Central memory CD4-positive, alpha-beta T cell (primary cell): ENCODE results near the gene EIF2A.
"Not testable (repeated sequence)": the region's sequence is repeated elsewhere in the genome, so short reads cannot be mapped to it uniquely, and the experiment has no call there.

ENCODE experiments used
- DNase-seq: peaks from one replicate; pipeline ENCODE4 v3.0.0; 2022

The EIF2A gene

GRCh38 chr3:150603153-150603979 is 56.8 kb downstream of the EIF2A start, which contains the start of gene SELENOT:
Gene SELENOT (plus strand): TSS chr3:150603321. CDS start chr3:150603363, 42 bp downstream.
- DNase-seq: peak; percentile 95

DNA sequence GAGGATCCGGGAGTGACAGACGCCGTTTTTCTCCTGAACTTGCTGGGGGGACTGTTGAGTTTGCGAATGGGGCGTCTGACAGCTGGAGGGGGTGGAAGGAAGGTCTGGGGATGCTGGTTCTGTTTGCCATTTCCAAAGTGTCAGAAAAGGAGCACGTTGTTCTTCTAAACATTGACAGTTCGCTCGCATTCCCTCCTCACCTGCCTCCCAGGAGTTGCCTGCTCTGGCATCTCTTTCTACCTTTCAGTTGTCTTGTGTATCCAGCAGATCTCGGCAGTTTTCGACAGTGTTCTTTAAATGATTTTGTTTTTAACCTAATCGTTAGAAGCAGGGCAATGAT is 57.4 kb downstream of the EIF2A start:
- no peak for DNase-seq

- no peak for DNase-seq
Observed at GRCh38 chr3:150605998-150606641, 59.5 kb downstream of the EIF2A start.

- DNase-seq: no peak
Observed at GRCh38 chr3:150607267-150608065, 60.9 kb downstream of the EIF2A start.

DNA sequence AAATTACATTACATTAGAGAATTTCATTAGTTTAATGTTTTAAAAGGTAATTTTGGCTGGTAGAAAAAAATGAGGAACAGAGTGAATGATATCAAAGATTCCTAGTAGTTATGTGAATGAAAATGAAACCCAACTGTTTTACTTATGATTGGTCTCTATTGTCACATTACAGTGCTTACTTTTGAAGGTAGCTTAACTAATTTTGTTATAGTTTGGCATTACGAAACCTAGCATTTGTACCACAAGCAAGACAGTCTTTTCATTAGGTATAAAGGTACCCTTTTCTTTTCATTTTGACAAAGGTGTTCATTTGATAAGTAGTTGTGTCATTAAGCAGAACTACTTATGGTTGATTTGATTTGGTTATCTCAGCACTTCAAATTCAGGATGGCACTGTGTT is 63.4 kb downstream of the EIF2A start:
- no peak for DNase-seq

DNA sequence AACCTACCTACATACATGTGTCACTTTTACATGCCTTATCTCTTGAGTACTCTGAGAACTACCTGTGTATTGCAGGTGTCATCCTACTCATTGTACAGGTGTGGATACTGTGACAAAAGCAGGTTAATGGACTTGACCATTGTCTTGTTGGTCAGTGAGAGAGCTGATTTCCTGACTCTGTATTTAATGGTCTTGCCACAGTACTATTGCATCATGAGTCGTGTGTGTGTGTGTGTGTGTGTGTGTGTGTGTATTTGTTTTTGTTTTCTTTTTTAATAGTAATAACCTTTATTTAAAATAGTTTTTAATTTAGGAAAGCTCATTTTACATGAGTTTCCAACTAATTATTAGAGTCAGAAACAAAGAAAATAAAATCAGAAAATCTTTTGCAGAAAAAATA is 64.2 kb downstream of the EIF2A start:
- no peak for DNase-seq

DNA sequence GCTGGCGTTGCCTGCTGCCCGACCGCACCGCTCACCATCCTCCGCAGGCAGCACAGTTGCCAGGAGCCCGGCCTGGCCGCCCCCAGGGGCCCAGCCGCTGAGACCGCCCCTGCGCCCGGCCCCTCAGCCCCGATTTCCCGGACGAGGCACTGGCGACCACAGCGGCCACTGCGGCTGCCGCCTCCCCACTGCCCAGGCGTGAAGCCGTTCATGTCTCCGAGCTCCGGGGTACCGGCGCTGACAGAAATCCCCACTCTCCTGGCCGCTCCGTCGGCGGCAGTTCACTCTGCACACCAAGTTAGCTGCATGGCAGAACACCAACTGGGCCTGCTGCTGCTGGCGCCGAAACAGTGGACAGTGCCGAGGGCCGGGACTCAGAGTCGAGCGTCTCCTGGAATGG is 65.1 kb downstream of the EIF2A start:
- no peak for DNase-seq

- DNase-seq: no peak
Observed at GRCh38 chr3:150612494-150612893, 65.9 kb downstream of the EIF2A start.

DNA sequence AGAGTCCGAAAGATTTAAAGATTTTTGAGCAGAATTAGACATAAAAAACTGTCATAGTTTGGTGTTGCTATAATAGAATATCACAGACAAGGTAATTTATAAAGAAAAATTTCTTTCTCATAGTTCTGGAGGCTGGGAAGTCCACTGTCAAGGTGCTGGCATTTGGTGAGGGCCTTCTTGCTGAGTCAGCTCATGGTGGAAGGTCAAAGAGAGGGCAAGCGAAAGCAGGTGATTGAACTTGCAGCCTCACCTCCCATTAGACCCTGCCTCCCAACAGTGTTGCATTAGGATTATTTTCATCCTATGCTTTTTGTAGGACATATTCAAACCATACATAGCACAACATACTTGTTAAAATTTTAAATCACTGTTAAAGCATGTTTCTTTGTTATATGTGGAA is 66.4 kb downstream of the EIF2A start:
- no peak for DNase-seq

- no peak for DNase-seq
Observed at GRCh38 chr3:150613709-150614480, 67.3 kb downstream of the EIF2A start.

DNA sequence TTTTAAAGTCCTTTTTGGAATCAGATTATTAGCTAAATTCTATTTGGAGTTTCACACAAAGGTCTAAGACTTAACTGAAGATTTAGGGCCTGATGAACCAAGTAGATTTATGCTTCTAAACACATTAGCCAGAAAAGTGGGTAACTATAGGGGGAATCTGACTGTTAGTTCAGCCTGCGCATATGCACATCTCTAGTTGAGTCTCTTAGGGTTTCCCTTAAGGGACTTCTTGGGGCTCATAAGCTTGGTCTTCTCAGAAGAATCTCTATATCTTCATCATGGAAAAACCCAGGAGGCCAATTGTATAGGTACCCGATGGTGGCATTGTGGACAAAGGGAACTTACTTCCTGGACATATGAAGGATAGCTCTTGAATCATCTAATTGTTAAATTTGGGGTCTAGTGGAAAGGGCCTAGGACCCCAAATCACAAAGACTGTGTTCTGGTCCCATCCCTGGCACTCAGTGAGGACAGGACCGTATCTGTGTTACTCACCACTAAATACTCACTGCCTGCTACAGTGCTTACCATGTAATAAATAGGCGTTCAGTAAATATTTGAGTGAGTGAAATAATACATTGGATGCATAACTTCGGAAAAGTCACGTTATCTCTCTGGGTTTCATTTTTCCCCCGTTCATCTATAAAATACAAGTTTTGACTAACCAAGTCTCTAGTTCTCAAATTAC is 73.6 kb downstream of the EIF2A start:
- no peak for DNase-seq

DNA sequence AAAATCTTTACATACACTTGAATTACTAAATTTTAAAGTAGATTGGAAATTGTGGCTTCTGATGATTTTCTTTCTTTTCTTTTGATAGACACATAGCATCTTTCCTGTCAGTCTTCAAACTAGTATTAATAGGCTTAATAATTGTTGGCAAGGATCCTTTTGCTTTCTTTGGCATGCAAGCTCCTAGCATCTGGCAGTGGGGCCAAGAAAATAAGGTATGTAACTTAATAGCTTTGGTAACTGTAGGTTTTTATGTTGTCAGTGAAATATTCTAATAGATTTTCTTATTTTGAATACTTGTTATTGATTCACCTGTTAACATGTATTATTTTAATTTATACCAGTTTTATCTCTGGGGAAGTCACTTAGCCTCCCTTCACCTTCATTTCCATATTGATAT is 76.4 kb downstream of the EIF2A start:
- not testable (repeated sequence) for DNase-seq

DNA sequence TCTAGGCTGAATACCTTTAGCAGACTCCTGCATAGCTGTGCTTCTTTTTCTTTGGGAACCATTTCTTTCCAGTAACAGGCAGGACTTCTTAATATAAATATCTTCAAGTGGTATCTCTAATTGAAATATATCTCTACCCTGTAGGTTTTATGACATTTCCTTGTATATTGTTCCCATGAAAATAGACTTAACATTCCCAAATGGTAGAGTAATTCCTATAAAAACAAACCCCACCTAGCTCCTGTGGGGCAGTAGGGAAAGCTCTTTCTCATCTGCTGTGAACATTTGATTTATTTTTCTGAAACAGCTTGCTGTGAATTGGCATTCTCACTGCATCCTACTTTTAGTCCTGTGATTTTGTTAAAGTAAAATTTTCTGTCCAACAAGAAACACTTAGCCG is 77.4 kb downstream of the EIF2A start:
- no peak for DNase-seq

GRCh38 chr3:150626148-150626930 is 79.8 kb downstream of the EIF2A start:
- DNase-seq: no peak

GRCh38 chr3:150627557-150627956 is 81.0 kb downstream of the EIF2A start:
- DNase-seq: no peak

DNA sequence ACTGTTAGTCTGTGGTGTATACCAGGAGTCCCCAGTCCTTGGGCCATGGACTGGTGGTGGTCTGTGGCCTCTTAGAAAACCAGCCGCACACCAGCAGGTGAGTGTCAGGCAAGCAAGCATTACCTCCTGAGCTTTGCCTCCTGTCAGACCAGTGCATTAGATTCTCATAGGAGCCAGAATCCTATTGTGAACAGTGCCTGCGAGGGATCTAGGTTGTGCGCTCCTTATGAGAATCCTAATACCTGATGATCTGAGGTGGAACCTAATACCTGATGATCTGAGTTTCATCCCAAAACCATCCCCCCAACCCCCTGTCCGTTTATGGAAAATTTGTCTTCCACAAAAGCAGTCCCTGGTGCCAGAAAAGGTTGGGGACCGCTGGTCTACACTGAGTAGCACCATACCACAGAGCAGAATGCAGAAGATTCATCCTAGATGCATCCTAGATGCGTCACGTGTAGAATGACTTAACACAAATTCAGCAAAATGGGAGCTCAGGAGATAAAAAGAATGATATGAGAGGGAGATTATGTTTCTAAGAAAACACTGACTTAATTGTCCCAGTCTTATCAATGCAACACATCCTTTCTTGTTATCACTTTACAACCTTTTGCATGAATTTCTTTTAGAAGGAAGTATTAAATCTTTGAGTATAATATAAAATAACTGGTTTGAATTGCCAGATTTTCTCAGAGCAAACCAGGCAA is 85.1 kb downstream of the EIF2A start:
- no peak for DNase-seq

GRCh38 chr3:150635076-150635475 is 88.5 kb downstream of the EIF2A start:
- DNase-seq: no peak

DNA sequence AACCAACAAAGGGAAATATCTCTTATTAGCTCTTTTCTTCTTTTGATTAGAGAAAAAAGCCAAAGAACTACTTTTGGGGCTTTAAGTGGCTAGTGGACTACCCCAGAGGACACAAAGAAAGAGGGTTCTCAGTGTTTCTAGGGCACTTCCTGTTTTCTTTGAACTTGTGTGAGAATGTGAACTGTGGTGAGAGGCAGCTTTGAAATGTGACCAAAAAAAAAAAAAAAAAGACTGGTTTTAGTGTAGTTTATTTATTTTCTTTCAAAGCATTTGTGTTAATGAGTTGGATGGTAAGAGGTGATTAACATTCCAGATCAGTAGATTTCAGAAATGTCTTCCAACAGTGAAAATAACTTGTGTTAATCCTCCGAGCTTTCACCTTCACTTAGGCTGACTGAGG is 88.9 kb downstream of the EIF2A start:
- DNase-seq: peak; percentile 43
